Erythroblast (primary cell): ENCODE measurements around the gene UPK3B.
"Not testable (repeated sequence)": the region's sequence is repeated elsewhere in the genome, so short reads cannot be mapped to it uniquely, and the experiment has no call there.

Experiments used
- DNase-seq, 2 experiments: peaks; one replicate each; lab custom pipeline; 2025; lab: John Stamatoyannopoulos, UW
- GATA1 ChIP-seq: IDR thresholded peaks from 2 replicates; pipeline ENCODE4 v1.6.1; 2011; ENCODE audit warnings: low read depth, mild to moderate bottlenecking, control low read depth, low read length, moderate library complexity
- POLR2A ChIP-seq: IDR thresholded peaks from 2 replicates; pipeline ENCODE4 v1.6.1; 2011; ENCODE audit warnings: mild to moderate bottlenecking, low read length

The UPK3B gene

GRCh38 chr7:76487969-76488368 is 22.4 kb upstream of the UPK3B start:
- DNase-seq = not testable (repeated sequence)

DNA sequence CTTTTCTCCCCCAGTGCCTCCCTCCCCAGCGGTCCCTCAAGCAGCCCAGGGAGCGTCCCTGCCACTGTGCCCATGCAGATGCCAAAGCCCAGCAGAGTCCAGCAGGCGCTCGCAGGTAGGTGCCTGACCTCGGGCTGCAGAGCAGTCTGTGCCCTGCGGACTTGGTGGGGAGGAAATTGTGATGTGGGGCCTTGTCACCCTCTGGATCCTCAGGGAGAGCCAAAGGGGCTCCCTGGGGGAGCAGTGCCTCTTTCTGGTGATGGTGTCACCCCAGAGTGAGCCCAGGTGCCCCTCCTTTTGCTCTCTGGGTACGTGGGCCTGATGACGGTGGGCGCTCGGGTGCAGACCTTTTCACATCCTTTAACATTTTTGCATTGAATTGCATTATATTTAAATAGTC is 18.2 kb upstream of the UPK3B start:
- not testable (repeated sequence) for DNase-seq

DNA sequence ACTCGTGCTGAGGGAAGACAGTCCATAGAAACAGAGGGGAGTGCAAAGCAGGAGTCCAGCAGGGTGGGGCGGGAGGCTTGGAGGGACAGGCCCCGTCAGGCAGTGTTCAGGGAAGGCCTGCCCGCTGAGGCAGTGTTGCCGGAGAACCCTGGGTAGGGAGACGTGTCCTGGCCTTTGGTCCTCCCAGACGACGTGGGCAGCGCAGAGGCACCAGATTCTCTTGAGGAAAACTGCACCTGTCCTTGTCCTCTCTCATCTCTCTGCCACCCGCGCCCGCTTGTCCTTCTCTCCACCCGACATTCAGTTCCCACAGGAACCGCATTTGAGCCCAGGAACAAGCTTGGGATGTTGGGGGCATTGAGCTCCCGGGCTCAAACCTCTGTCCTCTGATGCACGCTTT is 14.6 kb upstream of the UPK3B start:
- DNase-seq = not testable (repeated sequence)

DNA sequence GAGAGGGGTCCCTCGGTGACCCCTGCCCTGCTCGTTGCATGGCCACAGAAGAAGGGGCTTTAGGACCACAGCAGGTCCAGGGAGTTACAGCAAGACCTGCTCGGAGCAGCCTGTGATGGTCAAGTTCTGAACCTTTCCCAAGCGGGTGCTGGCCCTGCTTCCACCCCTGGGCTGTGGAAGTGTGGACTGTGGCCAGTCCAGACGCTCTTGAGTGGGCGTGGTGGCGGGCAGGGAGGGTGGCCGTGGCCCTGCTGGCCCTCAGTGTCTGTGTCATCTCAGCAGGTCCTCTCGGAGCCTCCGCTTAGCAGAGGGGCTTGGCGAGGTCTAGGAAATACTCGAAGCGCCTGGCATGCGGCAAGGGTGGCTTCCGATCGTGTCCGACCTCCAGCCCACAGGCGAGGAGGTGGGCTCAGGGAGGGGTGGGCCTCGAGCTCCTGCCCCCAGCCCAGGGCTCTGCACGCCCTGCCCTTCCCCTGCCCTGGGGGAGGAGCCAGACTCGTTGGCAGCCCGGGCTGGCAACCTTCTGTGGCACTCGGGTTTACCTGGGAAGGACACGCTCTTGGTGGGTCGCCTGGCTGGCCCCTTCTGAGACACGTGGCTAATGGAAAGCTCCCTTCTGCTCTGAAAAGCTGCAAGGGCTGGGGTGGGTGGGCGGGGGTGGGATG is 12.3 kb upstream of the UPK3B start:
- not testable (repeated sequence) for DNase-seq

DNA sequence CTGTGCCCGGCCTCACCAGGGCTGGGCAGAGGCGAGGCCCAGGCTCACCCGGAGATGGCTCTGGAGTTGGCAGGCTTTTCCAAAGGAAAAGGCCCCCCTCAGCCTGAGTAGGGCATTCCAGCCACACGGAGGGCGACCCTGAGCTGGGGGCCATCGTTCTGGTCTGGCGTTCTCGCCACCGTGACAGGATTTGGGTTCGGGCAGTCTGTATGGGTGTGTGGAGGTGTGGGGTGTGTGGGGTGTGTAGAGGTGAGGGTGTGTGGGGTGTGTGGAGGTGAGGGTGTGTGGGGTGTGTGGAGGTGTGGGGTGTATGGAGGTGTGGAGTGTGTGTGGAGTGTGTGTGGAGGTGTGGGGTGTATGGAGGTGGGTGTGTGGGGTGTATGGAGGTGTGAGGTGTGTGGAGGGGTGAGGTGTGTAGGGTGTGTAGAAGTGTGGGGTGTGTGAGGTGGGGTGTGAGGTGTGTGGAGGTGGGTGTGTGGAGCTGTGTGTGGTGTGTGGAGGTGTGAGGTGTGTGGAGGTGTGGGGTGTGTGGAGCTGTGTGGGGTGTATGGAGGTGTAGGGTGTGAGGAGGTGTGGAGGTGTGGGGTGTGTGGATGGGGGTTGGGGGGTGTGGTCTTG is 11.7 kb upstream of the UPK3B start:
- not testable (repeated sequence) for DNase-seq

GRCh38 chr7:76499201-76499923 is 11.0 kb upstream of the UPK3B start:
- DNase-seq = not testable (repeated sequence)

GRCh38 chr7:76499924-76500241 is 10.5 kb upstream of the UPK3B start:
- not testable (repeated sequence) for DNase-seq

- DNase-seq = not testable (repeated sequence)
Measured at GRCh38 chr7:76502224-76502623, 8.1 kb upstream of the UPK3B start.

DNA sequence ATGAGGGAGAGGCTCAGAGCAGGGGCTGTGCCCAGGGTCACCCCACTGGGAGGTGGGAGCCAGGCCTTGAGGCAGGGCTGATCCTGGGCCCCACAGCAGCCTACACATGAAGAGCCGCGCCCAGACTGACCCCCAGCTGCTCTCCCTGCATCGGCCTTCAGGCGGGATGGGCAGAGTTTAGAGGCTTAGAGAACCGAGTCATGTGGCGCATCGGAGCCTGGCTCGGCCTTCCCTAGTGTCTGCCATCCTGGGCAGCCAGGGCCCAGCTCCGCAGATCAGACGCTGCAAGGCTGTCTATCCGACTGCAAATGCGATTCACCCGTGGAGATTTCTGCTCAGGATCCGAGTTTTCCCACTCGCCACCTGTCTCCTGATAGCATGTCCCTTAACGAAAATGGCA is 7.5 kb upstream of the UPK3B start:
- not testable (repeated sequence) for DNase-seq

DNA sequence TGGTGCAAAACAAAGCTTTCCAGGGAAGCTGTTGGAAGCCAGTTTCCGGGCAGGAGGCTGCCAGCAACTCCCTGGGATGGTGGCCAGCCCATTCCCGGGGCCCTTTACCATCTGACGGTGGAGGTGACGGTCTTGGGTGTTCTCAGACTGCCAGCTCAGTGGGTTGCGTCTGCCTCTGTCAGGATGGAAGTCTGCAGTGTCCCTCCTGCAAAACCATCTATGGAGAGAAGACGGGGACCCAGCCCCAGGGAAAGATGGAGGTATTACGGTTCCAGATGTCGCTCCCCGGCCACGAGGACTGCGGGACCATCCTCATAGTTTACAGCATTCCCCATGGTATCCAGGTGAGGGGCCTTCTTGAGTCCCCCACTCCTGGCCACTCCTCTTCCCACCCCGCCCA is 7.1 kb upstream of the UPK3B start:
- not testable (repeated sequence) for DNase-seq

DNA sequence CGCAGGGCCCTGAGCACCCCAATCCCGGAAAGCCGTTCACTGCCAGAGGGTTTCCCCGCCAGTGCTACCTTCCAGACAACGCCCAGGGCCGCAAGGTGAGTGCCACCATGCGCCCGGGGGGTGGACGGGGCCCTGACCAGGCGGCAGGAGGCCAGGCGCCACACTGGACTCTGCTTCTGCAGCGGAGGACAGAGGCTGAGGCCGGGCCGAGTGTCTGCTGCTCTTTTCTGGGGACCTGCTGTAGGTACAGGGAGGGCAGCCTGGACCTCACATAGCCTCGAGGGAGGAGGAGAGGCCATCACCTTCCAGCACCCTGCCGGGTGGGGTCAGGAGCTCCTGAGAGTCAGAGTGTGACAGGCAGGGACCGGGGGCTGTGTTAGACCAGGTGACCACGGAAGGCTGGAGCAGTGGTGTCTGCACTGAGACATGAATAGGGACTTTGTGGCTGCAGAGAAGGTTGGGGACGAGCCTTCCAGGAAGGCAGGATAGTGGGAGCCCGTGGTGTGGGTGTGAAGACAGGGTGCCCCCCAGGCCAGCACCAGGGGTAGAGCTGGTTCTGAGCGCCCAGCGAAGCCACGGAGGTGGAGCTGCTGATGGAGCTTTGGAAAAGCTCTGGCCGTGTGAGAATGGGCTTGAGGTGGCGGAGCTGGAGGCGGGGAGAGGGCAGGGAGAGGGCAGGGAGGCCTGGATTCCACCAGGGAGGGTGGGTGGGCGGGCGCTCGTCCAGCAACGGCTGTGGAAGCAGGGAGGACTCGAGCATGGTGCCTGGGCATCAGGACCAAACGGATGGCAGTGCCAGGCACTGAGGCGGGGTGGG is 5.8 kb upstream of the UPK3B start:
- DNase-seq = not testable (repeated sequence)

DNA sequence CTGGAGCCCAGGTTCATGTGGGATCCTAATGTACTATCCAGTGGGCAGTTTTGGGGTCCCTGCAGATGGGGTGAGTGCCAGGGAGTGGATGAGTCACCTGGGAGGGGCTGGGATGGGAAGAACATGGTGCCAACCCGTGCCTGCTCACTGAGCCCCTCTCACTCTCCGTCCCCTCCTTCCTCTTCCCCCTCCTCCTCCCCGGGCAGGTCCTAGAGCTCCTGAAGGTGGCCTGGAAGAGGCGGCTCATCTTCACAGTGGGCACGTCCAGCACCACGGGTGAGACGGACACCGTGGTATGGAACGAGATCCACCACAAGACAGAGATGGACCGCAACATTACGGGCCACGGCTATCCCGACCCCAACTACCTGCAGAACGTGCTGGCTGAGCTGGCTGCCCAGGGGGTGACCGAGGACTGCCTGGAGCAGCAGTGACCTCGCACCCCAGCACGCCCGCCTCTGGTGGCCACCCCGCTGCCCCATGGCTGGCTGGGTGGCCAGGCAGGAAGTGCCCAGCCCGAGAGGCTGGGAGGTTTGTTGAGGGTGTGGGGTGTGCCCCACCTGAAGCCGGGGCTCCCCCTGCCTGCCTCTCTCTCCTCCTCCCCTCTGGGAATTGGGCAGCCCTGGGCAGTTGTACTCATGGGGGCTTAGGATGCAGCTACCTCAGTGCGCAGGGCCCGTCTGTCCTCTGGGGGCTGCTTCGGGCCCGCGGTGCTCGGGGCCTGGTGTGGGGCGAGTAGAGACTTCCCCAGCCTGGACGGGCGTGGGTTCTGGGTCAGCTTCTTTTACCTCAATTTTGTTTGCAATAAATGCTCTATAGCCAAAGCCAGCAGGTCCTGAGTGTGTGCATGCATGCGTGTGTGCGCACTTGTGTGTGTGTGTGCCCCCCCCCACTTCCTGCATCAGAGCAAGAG is 4.9 kb upstream of the UPK3B start:
- TF ChIP-seq GATA1 (no peak), POLR2A (no peak)
- DNase-seq = no peak

GRCh38 chr7:76506081-76506440 is 4.3 kb upstream of the UPK3B start:
- DNase-seq = no peak
- TF ChIP-seq GATA1 (no peak), POLR2A (no peak)

GRCh38 chr7:76506643-76507042 is 3.7 kb upstream of the UPK3B start:
- not testable (repeated sequence) for DNase-seq
